SK-N-SH (cell line): Measurements from ENCODE around the gene PNN. TPM values are rescaled to one million over a fixed set of nuclear protein-coding genes. Genes with fewer than 3 reads are reported as not detected.

Experiments
- CTCF ChIA-PET: fragments of 300-600, 350-600 bp; formaldehyde crosslinking; extraction: SDS; loops from one replicate; lab custom pipeline; 2021; lab: Yijun Ruan, JAX
- POLR2A ChIA-PET: fragments of 350-600 bp; sonication (Branson Sonifier 250); formaldehyde crosslinking; extraction: SDS; loops from one replicate; lab custom pipeline; 2020; ENCODE audit warnings: antibody characterized with exemption, inconsistent platforms; lab: Yijun Ruan, JAX
- DNase-seq: peaks from one replicate; pipeline ENCODE4 v3.0.0; 2012
- H2AFZ ChIP-seq: fragments of 200-600 bp; sonication (generic); 2 replicates; pipeline ENCODE4 v1.8.1; 2016; ENCODE audit warnings: antibody characterized with exemption, mild to moderate bottlenecking, low read depth
- H3F3A ChIP-seq: fragments of 200-600 bp; sonication (generic); replicated peaks from 2 replicates; pipeline ENCODE3; 2016; ENCODE audit warnings: antibody characterized with exemption, mild to moderate bottlenecking; ENCODE audit not compliant: insufficient read depth
- H3K27ac ChIP-seq, 2 experiments: fragments of 200-500 bp in 1 of 2; fragments of 200-600 bp in 1 of 2; sonication (Bioruptor generic) in 1 of 2; sonication (generic), shearing (Covaris generic) in 1 of 2; 2 replicates each; pipeline versions ENCODE4 v1.5.1 to v1.6.1; 2014 to 2016; ENCODE audit warnings: low read depth in 2 of 2, inconsistent platforms in 1 of 2, low read length in 1 of 2, mild to moderate bottlenecking in 1 of 2, mixed read lengths in 1 of 2
- H3K27me3 ChIP-seq: fragments of 200-600 bp; sonication (generic), shearing (Covaris generic); 2 replicates; pipeline ENCODE4 v1.6.1; 2016; ENCODE audit warnings: mixed run types; ENCODE audit not compliant: insufficient read depth
- H3K36me3 ChIP-seq, 2 experiments: fragments of 200-500 bp in 1 of 2; fragments of 200-600 bp in 1 of 2; sonication (Bioruptor generic) in 1 of 2; sonication (generic) in 1 of 2; replicated peaks in 1 of 2; 2 replicates each; pipeline versions ENCODE3 to v1.5.1; 2014 to 2016; ENCODE audit warnings: low read length in 1 of 2, mild to moderate bottlenecking in 1 of 2; ENCODE audit not compliant: insufficient read depth in 2 of 2, control insufficient read depth in 1 of 2
- H3K4me1 ChIP-seq, 2 experiments: fragments of 200-500 bp in 1 of 2; fragments of 200-600 bp in 1 of 2; sonication (Bioruptor generic) in 1 of 2; sonication (generic), shearing (Covaris generic) in 1 of 2; 2 replicates each; pipeline versions ENCODE4 v1.5.1 to v1.6.1; 2014 to 2016; ENCODE audit warnings: low read depth in 1 of 2, low read length in 1 of 2, mixed run types in 1 of 2; ENCODE audit not compliant: insufficient read depth in 2 of 2, control insufficient read depth in 1 of 2
- H3K4me2 ChIP-seq: fragments of 200-600 bp; sonication (generic), shearing (Covaris generic); 2 replicates; pipeline ENCODE4 v1.6.1; 2017; ENCODE audit warnings: mixed run types
- H3K4me3 ChIP-seq, 2 experiments: fragments of 200-500 bp in 1 of 2; fragments of 200-600 bp in 1 of 2; sonication (Bioruptor generic) in 1 of 2; sonication (generic), shearing (Covaris generic) in 1 of 2; 2 replicates each; pipeline versions ENCODE4 v1.5.1 to v1.8.1; 2014 to 2016; ENCODE audit warnings: low read depth in 2 of 2, inconsistent platforms in 1 of 2, low read length in 1 of 2, mild to moderate bottlenecking in 1 of 2, mixed read lengths in 1 of 2, moderate library complexity in 1 of 2
- H3K79me2 ChIP-seq: fragments of 200-600 bp; sonication (generic); 2 replicates; pipeline ENCODE4 v1.8.1; 2017; ENCODE audit warnings: mild to moderate bottlenecking; ENCODE audit not compliant: insufficient read depth
- H3K9ac ChIP-seq: fragments of 200-600 bp; sonication (generic); 2 replicates; pipeline ENCODE4 v1.6.1; 2017; ENCODE audit warnings: mixed run types
- H3K9me2 ChIP-seq: fragments of 200-600 bp; sonication (generic); 2 replicates; pipeline ENCODE4 v1.6.1; 2017; ENCODE audit warnings: mixed run types
- H3K9me3 ChIP-seq: fragments of 200-600 bp; sonication (generic); 2 replicates; pipeline ENCODE4 v1.6.1; 2017; ENCODE audit warnings: mixed run types, mild to moderate bottlenecking, moderate library complexity
- H4K20me1 ChIP-seq: fragments of 200-600 bp; sonication (generic); 2 replicates; pipeline ENCODE4 v1.6.1; 2017; ENCODE audit warnings: mild to moderate bottlenecking, mixed run types; ENCODE audit not compliant: insufficient read depth
- ELF1 ChIP-seq: IDR thresholded peaks from 2 replicates; pipeline ENCODE4 v1.4.0; 2012
- GATA2 ChIP-seq: sonication (generic); formaldehyde crosslinking; IDR thresholded peaks from 2 replicates; pipeline ENCODE4 v1.5.0; 2020; ENCODE audit warnings: mild to moderate bottlenecking, missing genetic modification reagents
- MAX ChIP-seq: IDR thresholded peaks from 2 replicates; pipeline ENCODE4 v1.4.0; 2012; ENCODE audit warnings: low read depth
- MXI1 ChIP-seq: IDR thresholded peaks from 2 replicates; pipeline ENCODE4 v1.6.1; 2012; ENCODE audit warnings: mild to moderate bottlenecking, low read depth, low read length, improper control_type of control experiment
- RCOR1 ChIP-seq: fragments of 150-350 bp; IDR thresholded peaks from 2 replicates; pipeline ENCODE4 v1.6.1; 2017; ENCODE audit warnings: antibody characterized with exemption, low read length
- REST ChIP-seq: IDR thresholded peaks from 2 replicates; pipeline ENCODE4 v1.6.1; 2012; ENCODE audit warnings: mild to moderate bottlenecking, low read depth, low read length, moderate library complexity
- YY1 ChIP-seq: IDR thresholded peaks from 2 replicates; pipeline ENCODE4 v1.4.0; 2012; ENCODE audit warnings: low read depth, mild to moderate bottlenecking
- WGBS: methylation state at CpG from one replicate; pipeline ENCODE4 v1.1.6; 2017; ENCODE audit warnings: low lambda C conversion rate; 5-methylcytosine and 5-hydroxymethylcytosine counted together
- polyA plus RNA-seq, 3 experiments: library from polyadenylated mRNA; depleted of rRNA; stranded (reverse); fragments of >200 nt; gene quantifications; 2 replicates each; pipeline ENCODE4 v1.2.3, GENCODE V29; 2012

The PNN gene
- polyA plus RNA-seq, 1 of the 3 experiments (the other 2 are of a cell fraction) = 8.8 TPM

- CTCF ChIA-PET = interaction anchor here (0.6 kb wide), 1 partner anchor 29 kb away, joined by 3 read pairs; no protein-coding TSS in a partner anchor
- H3F3A ChIP-seq = peaks cover 10% of the 10 kb centered on the region
These were observed 600 bp downstream of the PNN start for GRCh38 chr14:39175445-39176262.

More at GRCh38 chr14:39175445-39176262, 600 bp downstream of the PNN start:
- Histone ChIP-seq H3K27ac (peak overlapping the region; percentile 67 to 83), H4K20me1 (no peaks in the 10 kb centered on the region), H3K36me3 (peaks cover 32 to 39% of the 10 kb centered on the region in 2 experiments), H2AFZ (no peak overlapping the region), H3K79me2 (peaks cover 43% of the 10 kb centered on the region), H3K9ac (peak overlapping the region; percentile 83), H3K4me3 (peak overlapping the region; percentile 72 to 75), H3K27me3 (no peaks in the 10 kb centered on the region), H3K4me1 (peaks cover 0 to 4% of the 10 kb centered on the region in 2 experiments; a peak in 3 of 4 replicates), H3K4me2 (peak overlapping the region; percentile 79), H3K9me2 (no peaks in the 10 kb centered on the region), H3K9me3 (no peaks in the 10 kb centered on the region)
- WGBS = 0% methylated on average over 5 of the region's 36 CpGs
- DNase-seq = peak; percentile 40
- POLR2A ChIA-PET = interaction anchor here (0.8 to 1.3 kb wide), 3 partner anchors 62 to 256 kb away, joined by 3 to 6 read pairs (median 3); partner anchors contain the start of genes GEMIN2 and SEC23A
- peak; percentile 19; the same call in 1 of the 2 replicates for TF ChIP-seq MXI1
- TF ChIP-seq MAX = peak; percentile 45; the same call in 1 of the 2 replicates
- no peak for TF ChIP-seq GATA2 (CRISPR knock-in tag)
- no peak for TF ChIP-seq YY1
- no peak for TF ChIP-seq RCOR1
- no peak for TF ChIP-seq REST
- no peak for TF ChIP-seq ELF1
